Measurements from ENCODE around the gene LAD1.

GRCh38 chr1:201353186-201353940 lies 45.8 kb downstream of the LAD1 start:
- no peak for TF ChIP-seq CTCF (IDR thresholded peaks at IDR 0.05 in 4 of 5, conservative IDR thresholded peaks at IDR 0.05 in 1 of 5)
- no peak for TF ChIP-seq POLR2A (IDR thresholded peaks at IDR 0.05)
